Dermis blood vessel endothelial cell (primary cell): ENCODE results near the gene FGB. TPM values are rescaled to one million over a fixed set of nuclear protein-coding genes. Genes with fewer than 3 reads are reported as not detected.
A peak's percentile ranks its signal among the peaks of the same experiment; 100 is the strongest.

Experiments
- DNase-seq: peaks from one replicate; pipeline ENCODE4 v3.0.0; 2010
- total RNA-seq: library from RNA; depleted of rRNA; stranded (reverse); fragments of >200 nt; gene quantifications from 2 replicates; pipeline ENCODE4 v1.2.3, GENCODE V29; 2014

The FGB gene
- total RNA-seq, 1 donor from 2014 or later, result not detected

DNA sequence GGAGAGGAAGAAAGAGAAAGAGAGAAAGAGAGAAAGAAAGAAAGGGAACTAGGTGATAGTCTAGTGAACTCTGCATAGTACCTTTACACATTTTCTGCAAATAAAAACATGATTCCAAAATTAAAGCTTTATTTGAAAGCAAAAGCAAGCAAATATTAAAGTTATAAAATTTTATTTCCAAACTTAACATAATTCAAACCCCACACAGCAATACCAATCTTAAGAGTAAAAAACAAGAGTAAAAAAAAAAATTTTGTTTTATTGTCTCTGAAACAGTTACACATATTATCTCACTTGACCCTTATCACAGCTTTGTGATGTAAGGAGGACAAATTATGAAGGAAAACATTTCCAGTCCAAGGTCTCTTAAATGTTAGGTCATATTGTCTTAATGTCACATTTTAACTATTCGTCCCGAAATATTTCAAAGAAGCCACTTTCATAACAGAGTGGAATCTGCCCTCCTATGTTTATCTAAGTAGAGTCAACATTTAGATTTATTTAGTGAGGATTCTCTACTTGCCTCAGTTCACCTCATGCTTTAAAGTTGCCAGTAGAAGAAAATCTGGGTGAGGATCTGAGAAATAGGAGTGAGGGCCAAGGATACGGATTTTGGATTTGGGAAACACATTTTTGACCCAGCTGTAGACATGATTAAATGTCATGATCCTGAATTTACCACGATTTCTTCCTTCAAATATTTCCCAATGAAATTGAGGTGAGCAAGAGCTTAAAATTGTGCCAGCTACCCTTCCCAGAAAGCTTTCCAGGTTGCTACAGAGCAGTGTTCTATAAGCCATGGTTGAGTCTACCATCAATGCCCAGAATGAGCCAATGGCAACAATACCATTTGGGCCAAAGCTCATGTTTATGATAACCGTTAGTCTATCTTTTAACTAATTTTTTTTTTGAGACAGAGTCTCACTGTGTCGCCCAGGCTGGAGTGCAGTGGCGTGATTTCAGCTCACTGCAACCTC lies 35.3 kb downstream of the FGB start:
- DNase-seq, result no peak

DNA sequence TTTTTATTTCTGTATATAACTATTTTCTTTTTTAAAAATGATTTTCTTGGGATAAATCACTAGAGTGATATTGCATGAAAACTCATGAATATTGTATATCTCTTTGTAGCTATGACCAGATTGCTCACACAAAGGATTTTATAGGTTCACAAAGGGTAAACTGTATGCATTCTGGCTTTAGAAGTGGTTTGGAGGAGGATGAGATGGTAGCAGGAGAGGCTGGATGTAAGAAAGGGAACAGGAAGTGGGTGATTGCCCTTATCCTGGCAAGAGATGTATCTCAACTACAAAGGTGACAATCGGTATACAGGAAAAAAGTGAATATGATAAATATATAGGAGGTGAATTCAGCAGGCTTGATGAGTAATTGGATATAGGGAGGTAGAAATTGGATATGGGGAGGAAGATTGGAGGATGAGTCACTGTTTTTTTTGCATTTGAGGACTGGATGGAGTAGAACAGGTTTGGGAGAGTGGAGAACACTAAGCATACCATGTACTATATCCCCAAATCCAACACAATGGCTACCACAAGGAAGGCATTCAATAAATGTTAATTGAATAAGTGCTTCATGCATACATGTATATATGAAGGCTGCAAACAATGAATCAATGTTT lies 39.7 kb downstream of the FGB start:
- DNase-seq, result no peak

DNA sequence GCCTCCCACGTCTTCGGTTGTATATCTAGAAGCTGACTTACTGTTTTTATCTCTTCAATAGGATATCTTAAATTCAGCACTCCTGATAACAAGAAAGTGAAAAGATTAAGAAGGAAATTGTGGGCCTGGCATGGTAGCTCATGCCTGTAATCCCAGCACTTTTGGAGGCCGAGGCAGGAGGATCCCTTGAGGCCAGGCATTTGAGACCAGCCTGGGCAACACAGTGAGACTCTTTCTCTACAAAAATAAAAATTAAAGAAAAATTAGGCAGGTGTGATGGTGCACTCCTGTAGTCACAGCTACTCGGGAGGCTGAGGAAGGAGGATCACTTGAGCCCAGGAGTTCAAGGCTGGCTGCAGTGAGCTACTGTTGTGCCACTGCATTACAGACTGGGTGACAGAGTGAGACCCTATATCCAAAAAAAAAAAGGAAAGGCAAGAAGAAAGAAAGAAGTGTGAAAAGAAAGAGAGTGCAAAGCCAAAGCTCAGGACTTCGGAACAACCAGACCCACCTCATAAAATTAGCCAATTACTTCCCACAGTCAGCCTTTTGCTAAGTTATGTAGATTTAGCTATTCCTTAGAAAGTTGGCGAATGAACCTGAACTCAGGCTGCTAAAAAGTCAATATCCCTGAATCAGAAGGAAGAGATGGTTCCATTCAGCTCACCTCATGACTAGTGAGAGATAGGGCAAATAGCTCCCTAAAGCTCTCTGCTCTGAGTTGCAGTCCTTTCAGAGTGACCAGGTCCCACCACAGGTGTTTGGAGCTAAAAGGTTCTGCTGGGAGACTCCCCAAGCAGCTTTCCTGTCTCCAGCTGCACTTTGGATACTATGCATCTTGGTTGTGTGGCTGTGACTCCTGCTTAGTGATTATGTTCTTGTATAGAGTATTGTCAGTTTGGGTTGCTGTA lies 40.5 kb downstream of the FGB start:
- no peak for DNase-seq

DNA sequence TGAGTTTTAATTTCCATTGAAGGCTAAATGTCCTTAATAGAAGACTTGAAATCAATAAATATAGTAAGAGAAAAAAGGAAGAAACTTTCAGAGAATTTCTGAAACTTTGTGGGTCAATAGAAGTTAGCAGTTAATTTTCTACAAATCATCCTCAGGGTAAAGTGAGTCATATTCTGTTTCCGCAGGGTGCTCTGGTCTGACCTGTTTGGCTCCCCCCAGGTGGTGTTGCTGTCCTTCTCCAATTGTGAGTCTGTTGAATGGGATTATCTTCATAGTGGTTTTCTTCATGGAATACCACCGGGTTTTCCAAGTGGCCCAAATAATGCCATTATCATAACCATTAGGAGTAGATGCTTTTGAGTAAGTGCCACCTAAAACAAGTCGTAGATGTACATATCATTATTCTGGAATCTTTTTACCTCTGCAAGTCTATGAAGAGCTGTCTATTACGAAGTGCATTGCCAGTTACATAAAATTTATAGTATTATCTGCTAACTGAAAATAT lies 41.9 kb downstream of the FGB start:
- DNase-seq, result no peak

DNA sequence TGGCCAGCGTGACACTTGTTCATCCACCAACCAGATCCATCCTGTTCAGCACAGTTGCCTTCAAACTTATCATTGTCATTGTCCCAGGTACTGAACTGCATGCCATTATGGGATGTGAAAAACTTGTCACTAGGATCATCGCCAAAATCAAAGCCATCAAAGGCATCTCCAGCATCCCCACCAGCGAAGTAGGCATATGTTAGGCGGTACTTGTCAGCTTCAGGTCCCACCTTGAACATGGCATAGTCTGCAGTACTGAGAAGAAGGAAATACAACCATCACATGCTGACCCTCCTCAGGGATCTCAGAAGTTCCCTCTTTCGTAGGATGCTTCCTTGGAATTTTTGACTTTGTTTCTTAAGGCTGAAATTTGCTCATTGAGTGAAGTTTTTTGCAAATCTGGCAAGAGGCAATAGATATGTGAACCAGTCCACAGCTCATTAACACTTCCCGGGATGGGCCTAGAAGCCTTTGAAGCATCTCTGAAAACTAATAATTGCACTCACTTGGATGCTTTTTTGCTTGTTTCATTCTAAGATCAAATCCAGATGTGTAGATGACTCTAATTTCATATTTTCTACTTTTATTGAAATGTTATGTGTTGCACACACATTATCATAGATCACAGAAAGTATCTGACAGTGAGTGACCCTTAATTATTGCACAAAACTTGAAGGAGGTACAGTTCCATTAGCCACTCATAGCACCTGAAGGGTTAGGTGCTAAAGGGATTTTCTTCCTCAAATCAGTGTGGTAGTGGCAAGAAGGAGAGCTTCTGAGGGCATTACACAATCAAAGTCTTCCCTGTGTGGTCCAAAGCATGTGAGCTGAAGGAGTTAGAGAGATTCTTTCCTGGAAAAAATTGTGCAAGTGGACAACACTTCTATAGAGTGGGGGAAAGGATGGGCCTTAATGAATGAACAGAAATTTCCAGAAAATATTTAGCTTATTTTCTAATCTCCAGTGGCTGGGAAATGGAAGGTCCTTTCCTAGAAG lies 44.2 kb downstream of the FGB start:
- DNase-seq, result no peak

DNA sequence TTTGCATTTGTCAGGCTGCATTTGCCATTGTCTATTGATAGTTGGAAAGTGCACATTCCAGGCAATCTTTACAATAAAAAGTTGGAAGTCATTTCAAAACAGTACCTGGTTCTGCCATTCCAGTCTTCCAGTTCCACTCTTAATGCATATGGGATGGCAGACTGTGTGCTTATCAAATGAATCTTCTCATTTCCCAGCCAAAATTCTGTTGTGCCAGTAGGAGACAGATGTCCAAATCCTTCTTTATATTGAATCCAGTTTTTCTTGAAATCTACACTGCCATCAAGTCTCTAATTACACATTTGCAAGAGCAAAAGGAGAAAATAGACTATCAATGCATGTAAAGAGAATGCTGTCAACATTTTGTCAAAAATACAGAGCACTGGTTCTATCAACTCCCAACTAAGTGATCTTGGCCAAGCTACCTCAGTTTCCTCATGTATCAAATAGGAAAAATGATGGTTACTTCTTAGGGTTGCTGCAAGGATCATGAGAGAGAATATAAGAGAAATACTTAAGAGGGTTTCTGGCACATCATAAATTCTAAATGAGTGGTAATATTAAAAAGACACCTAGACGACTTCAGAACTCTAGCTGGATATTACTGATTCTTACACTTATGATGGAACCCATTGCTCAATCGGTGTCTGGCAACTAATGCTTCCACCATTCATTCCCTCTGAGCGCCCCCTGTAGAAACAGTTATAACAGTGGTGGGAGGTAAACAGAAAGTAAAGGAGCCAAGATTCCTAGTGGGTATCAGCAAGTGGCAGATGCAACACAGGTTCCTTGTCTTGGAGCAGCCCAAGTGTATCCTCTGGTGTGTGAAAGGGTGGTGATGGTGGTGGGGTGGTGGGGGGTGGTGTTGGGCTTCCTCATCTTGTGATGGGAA lies 45.8 kb downstream of the FGB start:
- DNase-seq, result no peak

DNA sequence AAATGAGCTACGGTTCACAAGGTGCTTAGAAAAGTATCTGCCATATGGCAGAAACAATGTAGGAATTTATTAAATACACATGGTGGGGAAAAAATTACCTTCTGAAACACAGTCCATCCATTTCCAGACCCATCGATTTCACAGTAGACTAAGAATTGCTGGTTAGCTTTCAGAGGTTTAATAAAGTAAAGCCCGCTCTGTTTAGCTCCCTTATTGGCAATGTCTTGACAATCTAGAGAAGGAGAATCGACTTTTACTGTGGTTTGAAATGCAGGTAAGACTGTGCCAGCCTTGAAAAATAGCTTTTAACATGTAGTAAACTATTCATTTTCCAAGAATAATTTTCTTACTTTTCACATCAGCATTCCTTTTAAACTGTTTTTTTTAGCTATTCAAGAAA lies 46.7 kb downstream of the FGB start:
- DNase-seq, result no peak

DNA sequence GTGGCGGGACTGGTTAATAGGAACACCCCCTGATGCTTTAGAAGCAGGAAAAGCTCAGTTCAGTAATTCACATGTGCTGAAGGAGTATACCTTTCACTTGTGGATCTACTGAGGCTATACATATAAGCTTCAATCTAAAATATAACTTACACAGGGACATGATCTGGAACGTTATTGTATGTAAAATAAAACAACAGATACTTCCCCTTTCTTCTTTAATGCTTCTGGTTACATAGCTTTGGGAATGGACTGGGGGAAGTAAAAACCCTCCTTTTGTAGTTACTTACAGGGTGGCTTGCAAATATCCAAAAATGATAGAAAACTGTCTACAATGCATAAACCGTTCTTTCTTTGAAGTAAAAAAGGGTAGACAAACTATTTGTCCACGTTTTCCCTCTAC lies 47.8 kb downstream of the FGB start:
- no peak for DNase-seq

DNA sequence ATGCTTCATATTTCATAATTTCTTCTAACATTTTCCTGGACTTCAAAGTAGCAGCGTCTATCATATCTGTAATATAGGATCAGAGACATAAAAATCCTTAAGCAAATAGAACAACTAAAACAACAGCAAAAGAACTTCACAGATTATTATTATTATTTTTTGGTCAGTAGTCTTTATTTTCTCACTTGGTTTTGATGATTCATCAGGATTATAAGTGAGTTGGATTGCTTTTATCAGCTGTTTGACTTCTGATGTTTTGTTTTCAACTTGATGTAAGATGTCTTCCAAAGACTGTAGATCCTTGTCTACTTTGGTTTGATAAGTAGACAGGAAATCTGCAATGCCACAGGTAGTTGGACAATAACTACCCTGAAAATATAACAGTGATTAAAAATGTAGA lies 49.0 kb downstream of the FGB start:
- DNase-seq, result no peak

DNA sequence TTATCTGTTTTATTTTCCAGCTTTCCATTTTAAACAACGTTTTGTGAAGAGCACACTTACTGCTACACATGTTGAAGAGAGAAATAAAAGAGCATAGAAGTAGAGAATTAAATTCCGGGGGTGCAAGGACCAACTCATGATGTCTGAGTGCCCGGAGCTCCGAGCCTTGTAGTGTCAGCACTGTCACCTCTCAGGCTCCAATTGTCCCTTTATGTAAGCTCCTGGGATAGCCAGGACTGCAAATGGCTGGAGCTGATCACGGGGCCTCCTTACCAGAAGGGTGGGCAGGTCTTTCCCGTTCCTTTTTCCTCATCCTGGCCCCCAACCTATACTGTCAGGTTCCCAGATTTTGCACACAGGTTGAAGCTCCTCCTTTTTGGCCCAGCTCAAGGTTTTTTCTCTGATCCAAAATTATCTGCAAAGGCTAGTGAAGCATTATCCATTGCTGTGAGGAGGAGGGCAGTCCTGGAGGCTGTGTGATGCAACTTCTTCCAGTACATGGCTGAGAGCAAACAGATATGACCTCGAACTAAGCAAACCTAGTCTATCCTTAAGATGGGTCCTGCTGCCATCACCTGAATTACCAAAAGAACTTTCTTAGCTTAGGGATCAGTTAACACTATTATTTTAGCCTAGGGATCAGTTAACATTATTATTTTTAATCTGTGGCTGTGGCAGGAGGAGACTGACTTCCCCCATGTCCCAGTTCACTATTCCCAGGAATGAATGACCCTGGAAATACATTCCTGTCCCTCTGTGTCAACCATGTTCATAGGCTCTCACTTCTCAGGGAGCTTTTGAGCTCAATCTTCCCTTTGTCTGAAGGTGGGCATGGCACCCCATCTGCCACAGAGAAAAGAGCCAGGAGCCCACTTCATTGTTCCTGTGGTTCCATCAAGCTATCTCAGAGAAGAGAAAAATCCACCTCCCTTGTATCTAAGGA lies 49.9 kb downstream of the FGB start, which contains the start of gene FGG:
FGG (minus strand) TSS at position 185 of the 943 bp plus-strand sequence; CDS start at position 138, 47 bp downstream.
- DNase-seq, result no peak

DNA sequence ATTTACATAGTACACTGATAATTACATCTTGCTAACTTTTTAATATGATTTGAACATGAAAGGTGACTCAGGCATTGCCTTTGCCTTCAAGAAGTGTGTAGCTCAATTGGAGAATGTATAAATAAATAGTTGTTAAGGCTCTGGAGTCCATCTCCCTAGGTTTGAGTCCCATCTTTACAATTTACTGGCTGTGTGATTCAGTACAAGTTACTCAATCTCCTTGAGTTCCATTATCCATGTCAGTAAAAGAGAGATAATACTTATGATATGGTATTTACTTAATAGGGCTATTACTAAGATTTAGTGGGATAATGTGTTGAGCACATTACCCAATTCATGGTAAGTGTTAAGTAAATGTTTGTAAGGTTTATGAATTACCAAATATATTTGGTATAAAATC lies 51.5 kb downstream of the FGB start:
- no peak for DNase-seq

DNA sequence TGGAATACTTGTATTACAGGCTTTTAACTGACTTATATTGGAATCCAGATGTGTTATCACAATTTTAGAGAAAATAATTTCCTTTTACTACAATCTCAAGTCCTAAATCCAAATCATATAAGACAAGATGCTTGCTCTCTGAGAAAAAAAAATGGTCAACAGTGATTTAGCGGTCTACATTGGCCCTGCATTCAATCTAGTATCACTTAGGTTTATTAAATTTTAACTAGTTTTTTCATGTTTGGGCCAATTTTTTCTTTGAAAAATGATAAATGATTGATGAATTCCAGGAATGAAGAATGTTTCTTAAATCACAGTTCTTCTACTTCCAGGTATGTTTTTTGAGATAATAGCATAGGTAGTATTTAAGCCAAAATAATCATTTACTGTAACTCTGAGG lies 52.4 kb downstream of the FGB start:
- no peak for DNase-seq

DNA sequence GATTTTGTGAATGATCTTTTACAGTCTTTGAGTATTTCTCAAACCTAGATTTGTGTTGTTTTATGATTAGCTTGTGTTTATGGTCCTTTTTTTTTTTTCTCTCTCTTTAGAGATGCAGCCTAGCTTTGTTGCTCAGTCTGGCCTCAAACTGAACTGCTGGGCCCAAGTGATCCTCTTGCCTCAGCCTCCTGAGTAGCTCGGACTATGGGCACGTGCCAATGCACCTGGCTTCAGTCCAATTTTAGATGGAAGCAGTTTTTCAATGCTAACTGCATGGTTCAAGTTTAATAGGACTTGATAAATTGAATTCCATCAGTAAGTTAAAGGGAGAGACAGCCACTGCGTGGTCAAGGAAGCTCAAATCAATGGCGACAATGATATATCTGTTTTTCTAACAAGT lies 53.5 kb downstream of the FGB start:
- no peak for DNase-seq

DNA sequence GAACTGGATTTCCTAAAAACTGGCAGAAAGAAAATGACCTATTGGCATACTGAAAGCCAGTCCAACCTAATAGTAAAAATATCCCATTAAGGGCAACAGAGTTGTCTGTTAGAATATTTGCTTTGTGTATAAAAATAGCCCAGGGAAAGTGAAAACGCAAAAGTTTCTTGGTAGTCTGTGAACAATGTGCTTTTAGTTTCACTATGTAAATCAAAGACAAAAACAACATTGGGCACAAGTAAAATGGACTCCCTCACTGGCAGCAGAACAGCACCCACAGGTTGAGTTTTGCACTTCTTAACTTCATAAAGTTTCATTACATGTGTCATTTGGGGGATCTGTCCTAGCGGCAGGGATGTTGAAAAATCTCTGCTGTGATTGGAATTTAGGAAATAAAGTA lies 53.9 kb downstream of the FGB start:
- DNase-seq, result no peak

DNA sequence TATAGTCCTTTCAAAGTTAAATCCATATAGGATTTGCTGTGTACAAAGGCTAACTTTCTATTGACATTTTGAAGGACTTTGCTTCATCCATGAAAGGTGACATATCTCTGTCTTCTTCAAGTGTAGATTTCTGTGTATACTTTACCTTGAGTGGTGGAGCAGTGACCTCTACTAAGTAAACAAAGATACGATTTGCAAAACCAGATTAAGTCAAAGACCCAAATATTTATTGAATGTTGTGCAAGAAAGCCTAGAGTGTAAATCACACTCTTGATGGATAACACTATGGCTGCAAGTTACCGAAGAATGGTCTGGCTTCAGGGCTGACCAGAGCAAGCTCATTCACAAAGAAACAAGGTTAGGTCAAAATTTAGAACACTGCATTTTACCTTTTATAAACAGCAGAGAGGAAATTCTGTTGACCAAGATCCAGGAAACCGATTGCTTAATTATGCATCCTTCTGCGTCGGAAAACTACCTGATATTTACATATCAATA lies 55.1 kb downstream of the FGB start:
- no peak for DNase-seq

DNA sequence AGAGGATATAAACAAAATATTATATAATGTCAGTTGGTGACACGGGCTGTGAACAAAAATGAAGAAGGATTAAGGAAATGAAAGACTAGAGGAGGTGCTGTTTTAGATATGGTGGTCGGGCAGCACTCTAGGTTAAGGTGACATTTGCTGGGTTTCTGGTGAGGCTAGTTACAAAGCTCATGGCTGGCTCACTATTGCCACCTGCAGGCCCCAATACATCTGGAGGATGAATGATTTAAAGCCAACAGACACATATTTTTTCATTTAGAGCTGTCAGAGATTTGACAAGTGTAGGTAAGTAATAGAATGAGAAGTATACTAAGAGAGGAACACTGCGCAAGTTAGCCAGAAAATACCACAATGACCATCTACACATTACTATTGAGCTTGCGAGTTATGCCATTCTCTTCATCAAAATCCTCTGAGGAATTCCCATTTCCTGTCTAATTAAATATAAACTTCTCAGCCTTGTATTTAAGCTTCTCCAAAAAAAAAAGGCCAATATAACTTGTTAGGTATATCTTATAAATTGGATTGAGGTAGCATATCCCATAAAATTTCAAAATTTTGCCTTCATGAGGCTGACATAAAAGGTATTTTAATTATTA lies 56.0 kb downstream of the FGB start:
- DNase-seq, result peak; percentile 68

DNA sequence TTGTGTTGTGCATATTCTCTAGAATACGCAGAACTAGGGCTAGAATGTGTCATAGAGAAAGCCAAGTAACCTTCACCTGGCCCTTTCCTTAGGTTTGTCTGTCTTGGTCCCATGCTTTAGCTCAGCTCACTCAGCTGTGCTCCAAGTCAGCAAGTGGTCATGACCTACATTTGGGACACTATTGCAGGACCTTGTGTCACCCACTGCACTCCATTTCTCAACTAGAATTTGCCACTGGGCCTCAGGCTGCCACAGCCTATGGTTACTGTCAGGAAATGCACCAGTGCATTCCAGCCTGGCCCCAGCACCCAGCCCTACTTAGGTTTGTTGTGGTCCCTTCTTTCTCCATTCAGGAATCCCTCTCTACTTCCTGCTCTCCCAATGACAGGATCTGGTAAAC lies 57.3 kb downstream of the FGB start:
- DNase-seq, result no peak
